B cell (primary cell): ENCODE measurements around the gene ORMDL3.

ENCODE experiments used
- EZH2 ChIP-seq: IDR thresholded peaks from 2 replicates; pipeline ENCODE4 v1.6.1; 2012; ENCODE audit warnings: borderline replicate concordance, low read depth, mild to moderate bottlenecking, moderate library complexity, low read length; ENCODE audit not compliant: insufficient read depth, poor library complexity, severe bottlenecking
- TF ChIP-seq, protein P1 (sequence below): fragments of 200-600 bp; IDR thresholded peaks from one replicate; pipeline ENCODE4 v1.8.0; 2022; ENCODE audit warnings: antibody characterized with exemption, mild to moderate bottlenecking

DNA sequence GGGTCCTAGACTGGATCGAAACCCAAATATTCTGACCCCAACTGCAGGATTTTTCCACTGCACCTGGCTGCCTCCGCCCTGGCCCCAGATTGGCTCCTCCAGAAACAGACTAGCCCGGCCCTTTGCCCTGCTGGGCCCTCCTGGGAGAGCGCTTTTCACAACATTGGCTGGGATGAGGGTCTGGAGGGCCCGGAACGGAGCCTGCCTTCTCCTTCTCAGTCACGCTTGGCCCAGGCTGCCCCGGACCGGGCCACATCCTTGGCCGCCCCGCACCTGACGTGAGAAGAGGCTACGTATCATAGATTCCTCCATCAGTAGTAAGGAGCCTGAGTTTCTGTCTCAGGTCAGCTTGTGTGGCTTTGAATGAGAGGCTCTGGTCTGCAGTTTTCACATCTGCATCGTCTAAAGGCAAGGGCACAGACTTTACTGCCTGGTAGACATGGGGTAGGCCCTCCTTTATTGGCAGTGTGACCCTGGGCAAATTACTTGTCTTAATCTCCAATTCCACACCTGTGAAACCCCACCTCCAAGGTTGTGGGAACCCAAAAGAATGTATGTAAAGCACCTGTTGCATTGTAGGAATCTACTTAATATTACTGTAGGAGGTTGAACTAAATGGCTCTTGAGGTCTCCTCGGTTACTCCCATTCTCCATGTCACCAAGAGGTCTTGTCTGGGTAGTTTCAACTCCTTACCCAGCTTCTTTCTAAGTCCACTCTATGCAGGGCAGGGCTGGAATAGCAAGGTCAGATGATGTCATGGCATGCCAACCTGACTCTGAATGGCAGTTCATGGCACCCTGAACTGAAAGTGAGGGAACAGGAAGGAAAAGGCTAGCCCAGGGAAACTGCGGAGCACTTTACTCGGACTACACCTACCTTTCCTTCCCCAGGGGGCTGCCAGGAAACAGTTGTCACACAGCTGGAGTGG, 792 bp upstream of the ORMDL3 start:
- TF ChIP-seq, protein P1, sequence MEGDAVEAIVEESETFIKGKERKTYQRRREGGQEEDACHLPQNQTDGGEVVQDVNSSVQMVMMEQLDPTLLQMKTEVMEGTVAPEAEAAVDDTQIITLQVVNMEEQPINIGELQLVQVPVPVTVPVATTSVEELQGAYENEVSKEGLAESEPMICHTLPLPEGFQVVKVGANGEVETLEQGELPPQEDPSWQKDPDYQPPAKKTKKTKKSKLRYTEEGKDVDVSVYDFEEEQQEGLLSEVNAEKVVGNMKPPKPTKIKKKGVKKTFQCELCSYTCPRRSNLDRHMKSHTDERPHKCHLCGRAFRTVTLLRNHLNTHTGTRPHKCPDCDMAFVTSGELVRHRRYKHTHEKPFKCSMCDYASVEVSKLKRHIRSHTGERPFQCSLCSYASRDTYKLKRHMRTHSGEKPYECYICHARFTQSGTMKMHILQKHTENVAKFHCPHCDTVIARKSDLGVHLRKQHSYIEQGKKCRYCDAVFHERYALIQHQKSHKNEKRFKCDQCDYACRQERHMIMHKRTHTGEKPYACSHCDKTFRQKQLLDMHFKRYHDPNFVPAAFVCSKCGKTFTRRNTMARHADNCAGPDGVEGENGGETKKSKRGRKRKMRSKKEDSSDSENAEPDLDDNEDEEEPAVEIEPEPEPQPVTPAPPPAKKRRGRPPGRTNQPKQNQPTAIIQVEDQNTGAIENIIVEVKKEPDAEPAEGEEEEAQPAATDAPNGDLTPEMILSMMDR = no peak
- no peak for TF ChIP-seq EZH2
